ENCODE data around the gene PDXDC1.
"Not testable (repeated sequence)": the region's sequence is repeated elsewhere in the genome, so short reads cannot be mapped to it uniquely, and the experiment has no call there.

DNA sequence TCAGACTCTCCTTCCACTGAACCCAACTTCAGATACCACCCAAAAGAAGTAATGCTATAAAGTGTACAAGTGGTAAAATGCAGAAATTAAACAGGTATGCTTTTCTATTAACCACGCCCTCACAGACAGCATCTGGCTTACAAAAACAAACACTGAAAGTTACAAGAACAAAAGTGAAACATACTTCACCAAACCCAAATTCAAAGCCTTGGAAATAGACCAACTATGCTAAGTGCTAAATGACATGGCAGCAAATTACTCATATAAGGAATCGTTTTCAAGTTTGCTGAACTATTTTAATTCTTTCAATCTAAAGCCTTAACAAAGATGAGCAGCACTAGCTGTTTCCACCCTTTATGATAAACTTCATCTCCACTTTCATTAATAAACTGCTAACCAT lies 101.3 kb downstream of the PDXDC1 start:
- not testable (repeated sequence) for TF ChIP-seq SNAI2 (CRISPR knock-in tag; IDR thresholded peaks at IDR 0.05); TOX (CRISPR knock-in tag; IDR thresholded peaks at IDR 0.05; ENCODE audit: borderline replicate concordance); PPARA (CRISPR knock-in tag; IDR thresholded peaks at IDR 0.05; ENCODE audit: borderline replicate concordance); RARB (CRISPR knock-in tag; IDR thresholded peaks at IDR 0.05); ZFP3 (CRISPR knock-in tag; IDR thresholded peaks at IDR 0.05); ZNF70 (CRISPR knock-in tag; IDR thresholded peaks at IDR 0.05)
- TF ChIP-seq, protein P1, sequence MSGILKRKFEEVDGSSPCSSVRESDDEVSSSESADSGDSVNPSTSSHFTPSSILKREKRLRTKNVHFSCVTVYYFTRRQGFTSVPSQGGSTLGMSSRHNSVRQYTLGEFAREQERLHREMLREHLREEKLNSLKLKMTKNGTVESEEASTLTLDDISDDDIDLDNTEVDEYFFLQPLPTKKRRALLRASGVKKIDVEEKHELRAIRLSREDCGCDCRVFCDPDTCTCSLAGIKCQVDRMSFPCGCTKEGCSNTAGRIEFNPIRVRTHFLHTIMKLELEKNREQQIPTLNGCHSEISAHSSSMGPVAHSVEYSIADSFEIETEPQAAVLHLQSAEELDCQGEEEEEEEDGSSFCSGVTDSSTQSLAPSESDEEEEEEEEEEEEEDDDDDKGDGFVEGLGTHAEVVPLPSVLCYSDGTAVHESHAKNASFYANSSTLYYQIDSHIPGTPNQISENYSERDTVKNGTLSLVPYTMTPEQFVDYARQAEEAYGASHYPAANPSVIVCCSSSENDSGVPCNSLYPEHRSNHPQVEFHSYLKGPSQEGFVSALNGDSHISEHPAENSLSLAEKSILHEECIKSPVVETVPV (CRISPR knock-in tag; IDR thresholded peaks at IDR 0.05) = not testable (repeated sequence)
- TF ChIP-seq, protein P2, sequence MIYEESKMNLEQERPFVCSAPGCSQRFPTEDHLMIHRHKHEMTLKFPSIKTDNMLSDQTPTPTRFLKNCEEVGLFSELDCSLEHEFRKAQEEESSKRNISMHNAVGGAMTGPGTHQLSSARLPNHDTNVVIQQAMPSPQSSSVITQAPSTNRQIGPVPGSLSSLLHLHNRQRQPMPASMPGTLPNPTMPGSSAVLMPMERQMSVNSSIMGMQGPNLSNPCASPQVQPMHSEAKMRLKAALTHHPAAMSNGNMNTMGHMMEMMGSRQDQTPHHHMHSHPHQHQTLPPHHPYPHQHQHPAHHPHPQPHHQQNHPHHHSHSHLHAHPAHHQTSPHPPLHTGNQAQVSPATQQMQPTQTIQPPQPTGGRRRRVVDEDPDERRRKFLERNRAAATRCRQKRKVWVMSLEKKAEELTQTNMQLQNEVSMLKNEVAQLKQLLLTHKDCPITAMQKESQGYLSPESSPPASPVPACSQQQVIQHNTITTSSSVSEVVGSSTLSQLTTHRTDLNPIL (CRISPR knock-in tag; IDR thresholded peaks at IDR 0.05; ENCODE audit: low read depth) = not testable (repeated sequence)
- TF ChIP-seq, protein P3, sequence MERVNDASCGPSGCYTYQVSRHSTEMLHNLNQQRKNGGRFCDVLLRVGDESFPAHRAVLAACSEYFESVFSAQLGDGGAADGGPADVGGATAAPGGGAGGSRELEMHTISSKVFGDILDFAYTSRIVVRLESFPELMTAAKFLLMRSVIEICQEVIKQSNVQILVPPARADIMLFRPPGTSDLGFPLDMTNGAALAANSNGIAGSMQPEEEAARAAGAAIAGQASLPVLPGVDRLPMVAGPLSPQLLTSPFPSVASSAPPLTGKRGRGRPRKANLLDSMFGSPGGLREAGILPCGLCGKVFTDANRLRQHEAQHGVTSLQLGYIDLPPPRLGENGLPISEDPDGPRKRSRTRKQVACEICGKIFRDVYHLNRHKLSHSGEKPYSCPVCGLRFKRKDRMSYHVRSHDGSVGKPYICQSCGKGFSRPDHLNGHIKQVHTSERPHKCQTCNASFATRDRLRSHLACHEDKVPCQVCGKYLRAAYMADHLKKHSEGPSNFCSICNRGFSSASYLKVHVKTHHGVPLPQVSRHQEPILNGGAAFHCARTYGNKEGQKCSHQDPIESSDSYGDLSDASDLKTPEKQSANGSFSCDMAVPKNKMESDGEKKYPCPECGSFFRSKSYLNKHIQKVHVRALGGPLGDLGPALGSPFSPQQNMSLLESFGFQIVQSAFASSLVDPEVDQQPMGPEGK (CRISPR knock-in tag; IDR thresholded peaks at IDR 0.05; ENCODE audit: borderline replicate concordance) = not testable (repeated sequence)

Measured in SK-N-SH treated with all-trans-retinoic acid at 6 μM for 48 hours (cell line).